GM21723 (cell line): ENCODE measurements around the gene JAML.

Experiments
- ATAC-seq: cut with Tn5 transposase; IDR thresholded peaks from one replicate; pipeline ENCODE4 v1.9.1; 2021; ENCODE audit warnings: mild to moderate bottlenecking, moderate library complexity; ENCODE audit not compliant: unreplicated experiment

JAML gene

DNA sequence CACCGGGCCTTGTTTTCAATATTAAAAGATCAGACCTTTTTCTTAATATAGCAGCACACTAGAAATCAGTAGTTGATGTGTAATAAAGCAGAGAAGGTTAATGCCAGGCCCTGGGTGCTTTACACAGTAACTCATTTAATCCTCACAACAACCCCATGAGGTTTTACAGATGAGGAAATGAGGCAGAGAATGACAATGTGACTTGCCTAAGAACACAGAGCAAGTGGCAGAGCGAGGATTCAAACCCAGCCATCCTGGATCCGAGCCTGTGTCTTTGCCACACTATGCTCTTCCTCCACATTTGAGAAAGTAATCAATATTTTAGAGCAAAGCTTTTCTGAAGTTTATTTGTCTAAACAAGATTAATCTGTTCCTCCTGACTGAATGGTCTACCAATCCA is 7.2 kb downstream of the JAML start:
- ATAC-seq, result no peak

GRCh38 chr11:118216621-118217481 is 8.0 kb downstream of the JAML start:
- ATAC-seq, result peak; percentile 63

DNA sequence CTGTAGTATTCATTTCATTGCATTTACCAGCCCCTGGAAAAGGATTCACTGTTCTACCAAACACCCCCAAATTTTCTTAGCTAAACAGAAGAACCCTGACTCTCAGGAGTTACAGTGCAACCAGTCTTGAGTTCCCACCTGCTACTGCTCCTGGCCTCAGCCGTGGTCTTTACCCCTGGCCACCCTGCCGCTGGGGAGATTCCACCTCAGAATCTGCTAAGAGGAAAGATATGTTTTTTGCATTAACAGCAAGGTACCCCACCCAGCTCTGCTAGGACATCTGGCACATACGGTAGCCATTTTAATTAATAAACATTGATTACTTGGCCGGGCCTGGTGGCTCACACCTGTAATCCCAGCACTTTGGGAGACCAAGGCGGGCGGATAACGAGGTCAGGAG is 9.0 kb downstream of the JAML start:
- ATAC-seq, result no peak

DNA sequence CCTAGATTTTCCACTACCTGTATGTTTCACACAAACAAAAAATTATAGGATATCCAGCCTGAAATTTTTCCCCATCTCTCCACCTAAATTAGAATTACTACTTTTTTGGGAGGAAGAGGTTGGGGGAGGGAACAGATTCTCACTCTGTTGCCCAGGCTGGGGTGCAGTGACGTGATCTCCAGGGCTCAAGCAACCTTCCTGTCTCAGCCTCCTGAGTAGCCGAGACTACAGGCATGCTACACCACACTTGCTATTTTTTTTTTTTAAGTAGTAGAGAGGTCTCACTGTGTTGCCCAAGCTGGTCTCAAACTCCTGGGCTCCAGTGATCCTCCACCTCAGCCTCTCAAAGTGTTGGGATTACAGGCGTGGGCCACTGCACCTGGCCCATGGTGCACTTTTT is 9.5 kb downstream of the JAML start:
- ATAC-seq, result no peak

DNA sequence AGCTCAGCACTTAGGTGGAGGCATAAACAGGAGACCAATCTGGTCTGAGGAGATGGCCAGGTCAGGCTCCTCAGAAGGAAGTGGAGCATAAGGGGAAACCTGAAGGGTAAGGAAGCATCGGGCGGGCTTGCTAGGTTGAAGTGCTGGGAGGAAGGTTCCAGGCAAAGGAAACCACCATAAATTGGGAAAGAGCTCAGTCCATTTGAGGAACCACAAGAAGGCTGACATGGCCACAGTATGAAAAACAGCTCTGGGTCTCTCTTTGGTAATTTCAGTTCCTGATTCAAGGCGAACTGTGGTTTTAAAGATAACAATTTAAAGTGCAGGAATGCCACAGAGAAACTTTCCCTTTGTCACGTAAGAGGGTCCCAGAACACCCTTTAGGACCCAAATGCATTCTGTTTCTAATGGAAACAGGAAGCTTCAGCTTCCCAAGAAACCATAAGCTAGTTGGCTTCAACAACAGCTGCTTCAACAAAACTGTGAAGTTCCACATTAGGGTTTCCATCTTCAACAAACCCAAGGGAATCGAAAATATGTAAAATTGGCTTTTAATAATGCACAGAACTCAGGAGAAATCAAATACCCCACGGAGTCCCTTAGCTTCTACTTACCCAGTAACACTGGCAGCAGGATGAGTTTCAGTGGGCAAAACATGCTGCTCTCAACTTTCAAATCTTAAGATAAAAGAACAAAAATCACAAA is 10.4 kb downstream of the JAML start:
- ATAC-seq, result no peak

DNA sequence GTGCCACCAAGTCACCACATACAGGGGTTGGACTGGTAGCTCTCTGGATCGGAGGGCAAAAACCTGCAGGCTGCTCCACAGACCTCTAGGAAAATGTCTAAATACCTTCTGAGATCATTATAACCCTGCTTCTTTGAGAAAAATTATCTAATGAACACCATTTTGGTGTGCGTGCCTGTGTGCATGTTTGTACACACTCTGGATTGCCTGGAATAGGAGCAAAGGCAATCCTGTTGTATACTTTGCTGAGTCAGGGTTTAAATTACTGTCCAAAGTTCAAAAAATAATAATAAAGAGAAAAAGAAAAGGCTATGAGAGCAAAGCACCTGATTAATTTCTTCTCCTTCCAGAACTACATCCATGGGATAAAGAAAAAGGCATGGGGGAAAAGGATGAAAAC is 11.0 kb downstream of the JAML start:
- ATAC-seq, result no peak

- ATAC-seq, result no peak
These were observed 11.6 kb downstream of the JAML start for GRCh38 chr11:118213201-118213600.

GRCh38 chr11:118212781-118213191 is 12.0 kb downstream of the JAML start:
- no peak for ATAC-seq

DNA sequence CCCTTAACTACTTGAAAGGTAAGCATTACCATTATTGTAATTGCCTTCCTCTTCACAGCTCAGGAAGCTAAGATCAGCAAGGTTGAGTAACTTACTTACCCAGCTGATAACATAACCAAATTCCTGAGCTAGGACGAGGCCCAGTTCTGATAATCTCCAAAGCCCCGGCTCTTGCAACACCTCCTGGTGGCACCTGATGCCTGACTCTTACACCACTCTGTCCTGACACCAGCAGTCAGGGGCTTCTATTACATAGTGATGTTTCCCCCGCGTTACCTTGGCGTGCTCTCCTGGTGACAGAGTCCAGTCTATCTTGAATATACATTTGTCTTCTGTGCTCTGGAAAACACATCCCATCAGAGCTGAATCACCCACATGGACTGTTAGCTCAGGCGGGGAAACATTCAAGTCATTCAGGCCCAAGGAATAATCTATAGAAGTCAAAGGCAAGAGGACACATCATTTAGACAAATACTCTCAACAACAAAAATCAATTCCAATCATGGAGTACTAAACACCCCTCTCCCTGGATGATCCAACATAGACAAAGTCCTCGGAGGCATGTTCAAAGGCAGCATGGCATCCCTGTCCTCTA is 12.6 kb downstream of the JAML start:
- no peak for ATAC-seq

- ATAC-seq, result no peak
These were observed 13.8 kb downstream of the JAML start for GRCh38 chr11:118211006-118211405.

GRCh38 chr11:118210323-118210722 is 14.5 kb downstream of the JAML start:
- no peak for ATAC-seq

DNA sequence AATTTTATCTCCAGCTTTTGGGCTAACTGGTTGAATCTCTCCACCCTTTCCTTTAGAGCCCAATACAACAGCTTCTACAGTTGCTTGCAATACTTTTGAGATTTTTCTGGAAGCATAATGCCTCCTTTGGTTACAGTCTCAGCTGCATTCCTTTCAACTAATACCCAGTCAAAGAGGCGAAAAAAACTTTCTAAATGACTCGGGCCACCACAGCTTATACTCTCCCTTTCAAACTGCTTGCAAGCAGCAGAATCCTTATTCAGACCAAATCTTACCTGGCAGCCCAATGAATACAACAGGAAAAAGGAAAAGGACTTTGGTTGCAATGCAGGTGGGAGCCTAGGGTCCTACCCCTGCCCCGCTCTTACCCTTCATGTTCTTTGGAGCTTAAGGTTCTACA is 15.8 kb downstream of the JAML start:
- no peak for ATAC-seq

DNA sequence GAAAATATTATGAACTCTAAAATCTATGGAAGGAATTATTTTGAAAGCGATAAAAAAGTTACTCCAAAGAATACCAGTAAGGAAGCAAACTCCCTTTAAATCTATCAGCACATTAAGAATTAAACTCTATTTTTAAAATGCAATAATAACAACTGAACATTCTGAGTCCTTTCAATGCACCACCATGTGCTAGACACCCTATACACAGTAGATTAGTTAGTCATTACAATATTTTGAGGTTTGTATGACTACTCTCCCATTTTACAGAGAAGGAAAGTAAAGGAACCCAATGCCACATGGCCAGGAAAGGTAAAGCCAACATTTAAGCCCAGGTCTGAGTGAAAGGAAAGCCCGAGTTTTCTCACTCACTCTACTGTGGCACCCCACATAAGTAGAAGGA is 17.7 kb downstream of the JAML start:
- ATAC-seq, result no peak

DNA sequence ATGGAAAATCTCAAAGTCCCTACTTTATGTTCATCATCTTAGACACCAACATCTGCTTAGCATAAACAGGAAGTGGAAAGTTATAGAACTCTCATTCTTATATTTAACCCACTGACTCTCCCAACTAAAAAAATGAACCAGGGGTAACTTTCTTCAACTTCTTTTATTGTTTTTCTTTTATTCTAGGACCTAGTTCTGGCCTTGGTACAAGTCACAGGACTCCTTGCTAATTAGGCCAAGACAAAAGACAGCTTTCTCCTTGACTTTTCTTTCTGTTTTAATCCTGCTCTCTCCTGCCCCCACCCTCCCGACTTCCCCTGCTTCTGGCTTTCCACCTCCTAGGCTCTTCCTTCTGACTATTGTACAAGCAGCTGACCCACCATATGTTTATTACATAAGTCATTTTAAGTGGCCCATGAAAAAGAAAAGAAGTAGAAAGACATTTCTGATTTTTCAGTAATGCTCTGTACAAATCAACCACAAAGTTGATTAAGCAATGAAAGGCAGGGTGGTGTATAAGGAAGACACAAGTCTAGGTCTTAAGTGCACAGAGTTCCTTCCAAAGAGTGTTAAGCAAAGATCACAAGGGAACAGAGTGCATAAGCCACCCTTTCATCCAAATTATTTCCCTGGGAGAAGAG is 18.3 kb downstream of the JAML start:
- ATAC-seq, result no peak

DNA sequence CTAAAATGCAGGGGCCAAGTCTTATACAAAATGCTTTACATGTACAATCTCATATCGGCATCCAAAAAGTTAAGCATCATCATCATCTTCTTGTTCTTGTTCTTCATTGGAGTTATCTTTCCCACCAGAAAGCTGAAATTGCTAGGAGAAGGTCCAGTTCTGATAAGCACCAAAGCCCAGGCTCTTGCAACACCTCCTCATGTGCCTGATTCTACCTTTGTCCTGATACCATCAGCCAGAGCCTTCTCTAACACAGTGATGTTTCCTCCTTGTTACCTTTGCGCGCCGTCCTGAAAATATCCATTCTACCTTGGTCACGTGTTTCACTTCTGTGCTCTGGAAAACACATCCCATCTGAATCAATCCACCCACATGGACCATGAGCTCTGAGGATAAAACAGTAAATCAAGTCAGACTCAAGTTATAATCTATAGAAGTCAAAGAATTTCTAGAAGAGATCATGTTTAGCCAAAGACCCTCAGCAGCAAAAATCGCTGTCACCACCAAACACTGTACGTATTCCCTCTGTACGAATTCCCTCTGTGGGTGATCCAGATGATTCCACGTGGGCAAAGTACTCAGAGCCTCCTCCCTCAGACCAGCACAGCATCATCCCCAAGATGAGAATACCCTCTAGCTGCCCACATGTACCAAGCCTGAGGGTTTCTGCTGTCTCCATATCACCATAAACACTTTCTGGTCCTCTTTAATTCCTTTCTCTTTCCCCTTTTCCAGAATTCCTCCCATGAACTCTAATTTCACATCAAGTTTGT is 19.0 kb downstream of the JAML start:
- no peak for ATAC-seq

DNA sequence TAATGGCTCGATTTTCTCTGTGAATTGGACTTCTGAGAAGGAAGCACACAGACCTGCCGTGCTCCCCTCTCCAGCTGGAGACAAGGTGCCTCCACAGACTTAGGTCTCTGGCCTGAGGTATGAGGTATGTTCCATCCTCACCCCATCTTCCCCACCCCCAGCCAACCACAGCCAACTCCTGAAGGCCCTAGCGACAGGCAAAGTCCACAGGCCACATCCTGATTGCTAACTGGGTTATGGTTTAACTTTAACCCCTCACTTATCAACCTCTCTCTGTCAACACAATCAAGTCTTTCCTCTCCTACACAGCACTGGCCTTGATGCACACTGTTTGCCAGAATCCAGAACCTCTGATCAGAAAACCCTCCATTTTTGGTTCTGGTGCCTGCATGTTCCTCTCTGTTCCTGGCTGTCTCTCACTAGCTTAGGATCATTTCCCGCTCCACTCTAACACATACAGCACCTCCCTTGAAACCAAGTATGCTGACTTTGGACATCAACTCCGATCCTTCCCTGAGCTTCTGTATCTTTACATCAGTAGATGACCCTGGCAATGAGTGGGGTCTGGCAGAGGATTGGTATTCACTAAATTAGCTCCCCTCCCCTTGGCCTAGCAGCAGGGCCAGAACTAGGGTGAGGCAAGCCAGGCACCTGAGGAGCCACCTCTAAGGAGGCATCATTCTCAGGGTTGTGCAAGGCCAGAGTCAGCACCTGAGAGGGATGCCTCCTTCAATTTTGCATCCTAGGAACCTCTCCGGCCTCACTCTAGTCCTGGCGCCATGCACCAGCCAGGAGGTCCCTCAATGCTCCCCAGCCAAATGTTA is 22.0 kb downstream of the JAML start:
- no peak for ATAC-seq

DNA sequence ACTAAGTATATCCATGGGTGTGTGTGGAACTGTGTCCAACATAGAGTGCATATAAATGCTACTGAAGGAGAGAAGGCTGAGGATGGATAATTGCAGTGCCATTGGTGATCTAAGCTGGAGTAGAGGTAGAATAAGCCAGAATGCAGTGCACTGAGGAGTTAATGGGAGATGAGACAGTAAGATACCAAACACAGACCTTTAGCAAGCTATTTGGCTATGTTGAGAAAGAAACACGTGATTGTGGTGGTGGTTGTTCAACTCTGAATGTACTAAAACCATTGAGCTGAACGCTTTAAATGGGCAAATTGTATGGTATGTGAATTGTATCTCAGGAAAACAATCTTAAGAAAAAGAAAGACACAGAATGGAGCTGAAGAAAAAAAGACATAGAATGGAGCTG is 22.8 kb downstream of the JAML start:
- ATAC-seq, result no peak

- no peak for ATAC-seq
These were observed 23.7 kb downstream of the JAML start for GRCh38 chr11:118200901-118201680.

- ATAC-seq, result no peak
These were observed 24.3 kb downstream of the JAML start for GRCh38 chr11:118200497-118200896.
